ENCODE results near the gene STRIP1.

STRIP1 gene

GRCh38 chr1:110091791-110092190 is 57.4 kb downstream of the STRIP1 start:
- no peak for DNase-seq (ENCODE audit: low read depth in 2 of 2)

DNA sequence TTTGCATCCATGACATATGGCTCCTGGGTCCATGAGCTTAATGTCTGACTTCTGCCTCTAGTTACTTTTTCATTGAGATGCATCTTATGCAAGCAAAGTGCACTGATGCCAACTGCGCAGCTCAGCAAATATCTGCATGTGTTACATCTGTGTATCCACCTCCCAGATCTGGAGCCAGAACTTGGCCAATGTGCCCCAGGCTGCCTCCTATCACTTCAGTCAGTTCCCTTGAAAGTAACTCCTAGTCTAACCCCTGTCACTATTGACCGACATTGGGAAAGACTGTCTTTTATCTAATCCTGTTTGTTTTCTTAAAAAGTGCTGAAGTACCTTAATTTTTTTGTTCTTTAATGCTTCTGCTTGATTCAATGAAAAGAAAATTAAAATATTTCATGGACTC is 58.6 kb downstream of the STRIP1 start:
- no peak for DNase-seq (ENCODE audit: low read depth in 2 of 2)

- no peak for DNase-seq (ENCODE audit: low read depth in 2 of 2)
Measured at GRCh38 chr1:110094931-110095654, 60.7 kb downstream of the STRIP1 start.

DNA sequence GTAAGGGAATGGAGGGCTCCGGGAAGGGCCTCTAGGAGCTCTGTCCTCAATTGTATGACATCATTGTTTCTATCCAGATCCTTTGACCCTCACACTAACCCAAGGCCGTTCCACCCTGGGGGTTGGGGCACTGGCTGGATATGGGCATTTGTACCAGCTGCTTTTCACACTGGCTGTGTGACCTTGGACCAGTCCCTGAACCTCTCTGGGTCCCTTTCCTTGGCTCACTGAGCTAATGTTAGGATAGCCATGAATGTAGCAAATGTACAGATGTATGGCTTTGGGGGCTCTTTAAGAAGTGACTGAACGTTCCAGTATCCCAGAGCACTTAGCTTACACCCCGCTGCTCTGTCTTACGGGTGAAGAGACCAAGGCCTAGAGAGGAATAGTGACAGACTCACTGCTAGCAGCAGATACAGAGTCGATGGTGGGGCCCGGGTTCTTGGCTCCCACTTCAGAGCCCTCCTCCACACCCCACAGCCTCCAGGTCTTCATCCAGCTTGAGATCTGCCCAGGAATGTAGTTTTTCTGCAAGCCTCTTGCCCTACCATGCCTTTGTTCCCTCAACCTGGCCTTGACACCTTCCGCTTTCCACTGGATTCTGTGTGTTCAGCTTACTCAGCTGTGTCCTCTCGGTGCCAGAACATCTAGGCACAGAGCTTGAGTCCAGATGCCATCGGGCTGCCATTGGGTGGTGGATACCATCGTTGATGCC is 63.2 kb downstream of the STRIP1 start:
- DNase-seq (ENCODE audit: low read depth in 2 of 2): no peak

DNA sequence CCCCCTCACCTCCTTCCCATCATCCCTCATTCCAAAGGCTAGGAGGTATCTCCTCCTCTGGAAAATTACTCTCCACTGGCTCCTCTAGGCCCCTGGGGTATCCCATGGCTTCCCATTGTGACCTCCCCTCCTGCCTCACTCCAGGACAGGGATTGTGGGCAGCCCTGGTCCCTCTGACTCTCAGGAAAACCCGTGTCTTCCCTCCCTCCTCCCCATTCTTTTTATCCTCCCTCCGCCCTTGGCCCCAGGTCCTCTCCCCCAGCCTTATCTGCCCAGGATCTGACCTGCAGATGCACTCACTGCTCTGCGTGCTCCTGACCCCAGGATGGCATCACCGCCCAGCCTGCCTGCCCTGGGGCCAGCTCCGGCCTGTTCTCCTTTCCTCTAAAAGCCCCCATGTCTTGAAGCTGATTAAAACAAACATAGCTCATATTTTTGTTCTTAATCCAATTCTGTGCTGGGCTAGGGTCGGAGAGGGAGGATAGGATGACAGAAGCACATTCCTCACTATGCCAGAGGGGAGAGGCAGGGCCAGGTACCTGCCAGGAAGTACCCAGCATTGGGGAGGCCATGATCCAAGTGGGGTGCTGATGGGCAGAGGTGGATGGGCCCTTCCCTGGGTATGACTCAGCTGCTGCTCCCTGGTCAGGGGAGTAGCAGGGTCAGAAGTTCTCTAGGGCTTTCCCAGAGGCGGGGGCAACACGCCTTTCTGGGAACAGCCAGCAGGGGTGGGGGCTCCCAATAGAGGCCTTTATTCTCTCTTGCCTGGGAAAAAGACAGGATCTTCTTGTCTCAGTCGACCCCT is 64.0 kb downstream of the STRIP1 start:
- no peak for DNase-seq (ENCODE audit: low read depth in 2 of 2)

- no peak for DNase-seq (ENCODE audit: low read depth in 2 of 2)
Measured at GRCh38 chr1:110100335-110100734, 65.9 kb downstream of the STRIP1 start.

GRCh38 chr1:110102081-110102480 is 67.7 kb downstream of the STRIP1 start:
- DNase-seq (ENCODE audit: low read depth in 2 of 2): no peak

All from fibroblast of skin of left biceps (primary cell).